ENCODE measurements around the gene SLC39A11. TPM values are rescaled to one million over a fixed set of nuclear protein-coding genes. Genes with fewer than 3 reads are reported as not detected.

Gene SLC39A11
- total RNA-seq, 1 donor from 2014 or later: 4.9 TPM

- no peak for TF ChIP-seq CTCF (IDR thresholded peaks at IDR 0.05)
- intact Hi-C loops (cut with DNase I): no loop called here
- Histone ChIP-seq H3K4me1 (peaks cover 0 to 5% of the 10 kb centered on the region in 2 donors), H3K27me3 (no peaks in the 10 kb centered on the region), H3K4me3 (no peak overlapping the region), H3K36me3 (no peaks in the 10 kb centered on the region), H3K9me3 (no peaks in the 10 kb centered on the region), H3K27ac (no peak overlapping the region)
- DNase-seq (ENCODE audit: low spot score in 2 of 2): no peak
Observed at GRCh38 chr17:72600934-72601333, 491.6 kb downstream of the SLC39A11 start.

GRCh38 chr17:72599891-72600290 lies 492.6 kb downstream of the SLC39A11 start:
- Histone ChIP-seq H3K9me3 (no peaks in the 10 kb centered on the region), H3K4me3 (no peak overlapping the region), H3K27me3 (no peaks in the 10 kb centered on the region), H3K27ac (no peak overlapping the region), H3K36me3 (no peaks in the 10 kb centered on the region), H3K4me1 (peaks cover 0 to 5% of the 10 kb centered on the region in 2 donors)
- TF ChIP-seq CTCF (IDR thresholded peaks at IDR 0.05): no peak
- DNase-seq (ENCODE audit: low spot score in 2 of 2): no peak
- intact Hi-C loops (cut with DNase I): no loop called here

GRCh38 chr17:72598695-72599094 lies 493.8 kb downstream of the SLC39A11 start:
- Histone ChIP-seq H3K4me1 (peaks cover 0 to 5% of the 10 kb centered on the region in 2 donors), H3K27ac (no peak overlapping the region), H3K4me3 (no peak overlapping the region), H3K27me3 (no peaks in the 10 kb centered on the region), H3K9me3 (no peaks in the 10 kb centered on the region), H3K36me3 (no peaks in the 10 kb centered on the region)
- no peak for DNase-seq (ENCODE audit: low spot score in 2 of 2)
- intact Hi-C loops (cut with DNase I): no loop called here
- TF ChIP-seq CTCF (IDR thresholded peaks at IDR 0.05): no peak

- intact Hi-C loops (cut with DNase I): no loop called here
Observed at GRCh38 chr17:72597354-72598087, 495.0 kb downstream of the SLC39A11 start.

More at GRCh38 chr17:72597354-72598087, 495.0 kb downstream of the SLC39A11 start:
- no peak for TF ChIP-seq CTCF (IDR thresholded peaks at IDR 0.05)
- DNase-seq (ENCODE audit: low spot score in 2 of 2): no peak
- H3K4me3 ChIP-seq: no peak overlapping the region
- H3K9me3 ChIP-seq: no peaks in the 10 kb centered on the region
- peaks cover 0 to 5% of the 10 kb centered on the region in 2 donors for H3K4me1 ChIP-seq
- no peaks in the 10 kb centered on the region for H3K27me3 ChIP-seq
- H3K27ac ChIP-seq: no peak overlapping the region
- H3K36me3 ChIP-seq: no peaks in the 10 kb centered on the region

Other genes starting within 250 kb of the SLC39A11 start
- 5.4 TPM for gene SSTR2, start 72.3 kb upstream of the SLC39A11 start, total RNA-seq
- 35.9 TPM for gene COG1, start 100.4 kb upstream of the SLC39A11 start, total RNA-seq
- gene CPSF4L, start 169.2 kb upstream of the SLC39A11 start, total RNA-seq: not detected
- gene CDC42EP4, start 219.3 kb upstream of the SLC39A11 start, total RNA-seq: 104 TPM